ENCODE measurements around the gene GAS7.

Gene GAS7

DNA sequence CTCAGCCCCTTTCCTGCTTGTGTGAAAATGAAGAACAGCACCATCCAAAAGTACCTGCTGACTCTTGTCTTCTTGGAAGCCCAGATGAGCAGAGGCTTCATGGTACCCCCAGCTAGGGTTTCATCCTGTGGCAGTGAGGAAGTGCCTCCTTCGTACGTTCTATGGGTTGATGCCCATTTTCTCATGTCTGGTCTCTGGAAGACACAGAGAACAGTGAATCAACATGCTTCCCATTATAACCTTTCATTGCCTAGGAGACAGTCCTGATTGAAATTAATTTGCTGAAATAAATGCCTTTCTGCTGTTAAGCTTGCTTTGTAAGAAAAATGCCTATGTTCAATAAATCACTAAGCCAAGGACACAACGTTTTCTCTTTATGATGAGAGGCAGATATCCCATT lies 329.9 kb downstream of the GAS7 start:
- no peak for DNase-seq

DNA sequence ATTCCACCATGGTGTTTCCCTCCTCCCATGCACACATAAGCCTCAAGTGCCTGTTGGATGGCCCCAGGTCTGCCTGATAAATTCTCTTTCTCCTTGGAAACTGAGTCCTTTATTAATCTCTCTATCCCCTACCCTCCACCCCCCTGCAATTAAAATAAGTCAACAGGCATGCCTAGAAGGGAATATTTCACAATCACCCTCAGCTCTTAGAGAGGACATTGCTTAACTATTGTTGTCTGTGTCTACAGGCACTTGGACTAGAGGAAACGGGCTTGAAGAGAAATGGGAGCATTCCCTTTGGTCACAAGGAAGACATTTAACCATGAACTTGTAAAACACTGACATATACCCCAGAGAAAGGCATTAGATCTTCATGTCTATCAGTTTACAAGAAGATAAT lies 332.8 kb downstream of the GAS7 start:
- DNase-seq: no peak

- no peak for DNase-seq
Observed at GRCh38 chr17:9862949-9863348, 335.5 kb downstream of the GAS7 start.

DNA sequence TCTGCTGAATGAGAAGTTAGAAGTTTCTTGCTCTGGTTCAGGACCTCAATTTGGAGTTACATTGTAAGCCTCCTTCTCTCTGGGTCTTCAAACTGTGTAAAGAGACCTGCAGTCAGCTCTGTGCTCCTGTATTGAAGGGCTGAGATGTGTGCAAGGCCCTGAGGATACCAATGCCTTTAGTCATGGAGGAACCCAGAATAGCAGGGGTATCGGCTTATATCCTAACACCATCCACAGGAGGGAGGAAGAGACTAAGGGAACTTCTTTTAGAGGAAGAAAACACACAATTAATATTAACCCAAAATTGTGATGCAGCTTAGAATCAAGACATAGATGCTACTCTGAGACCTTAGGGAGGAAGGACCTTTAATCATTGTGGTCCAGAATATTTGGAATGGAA lies 336.2 kb downstream of the GAS7 start:
- no peak for DNase-seq

- DNase-seq: no peak
Observed at GRCh38 chr17:9860851-9861250, 337.6 kb downstream of the GAS7 start.
